Calu3 (cell line): ENCODE results near the gene LNX2. TPM values are rescaled to one million over a fixed set of nuclear protein-coding genes. Genes with fewer than 3 reads are reported as not detected.

Experiments used
- BruUV-seq: library from RNA; stranded (reverse); fragments of 400-500 nt; replicated peaks from 2 replicates; lab custom pipeline; 2021; lab: Mats Ljungman, UMichigan
- CTCF ChIA-PET: fragments of 300-600 bp; sonication (Branson Sonifier 250); formaldehyde crosslinking; loops from one replicate; lab custom pipeline; 2022; ENCODE audit warnings: antibody characterized with exemption; lab: Charles Lee
- DNase-seq: peaks from one replicate; pipeline ENCODE4 v3.0.0; 2022
- H3K27ac Mint-ChIP-seq: one replicate; pipeline ENCODE4 v1.8.0; 2022; ENCODE audit warnings: mixed read lengths; ENCODE audit not compliant: unreplicated experiment
- H3K27me3 Mint-ChIP-seq: one replicate; pipeline ENCODE4 v1.8.0; 2022; ENCODE audit warnings: mixed read lengths; ENCODE audit not compliant: unreplicated experiment
- H3K36me3 Mint-ChIP-seq: one replicate; pipeline ENCODE4 v1.8.0; 2022; ENCODE audit warnings: mild to moderate bottlenecking, moderate library complexity, mixed read lengths; ENCODE audit not compliant: insufficient read depth, unreplicated experiment
- H3K4me1 Mint-ChIP-seq: one replicate; pipeline ENCODE4 v1.8.0; 2022; ENCODE audit warnings: mild to moderate bottlenecking, low read depth, mixed read lengths; ENCODE audit not compliant: unreplicated experiment
- H3K4me3 Mint-ChIP-seq: one replicate; pipeline ENCODE4 v1.8.0; 2022; ENCODE audit warnings: mild to moderate bottlenecking, low read depth, moderate library complexity, mixed read lengths; ENCODE audit not compliant: unreplicated experiment
- H3K9me3 Mint-ChIP-seq: one replicate; pipeline ENCODE4 v1.8.0; 2022; ENCODE audit warnings: low read depth, mixed read lengths; ENCODE audit not compliant: unreplicated experiment
- intact Hi-C: fragments of 100-400 bp; cut with micrococcal nuclease; formaldehyde crosslinking; loops from one replicate; pipeline ENCODE4 v1.10.0; 2022; ENCODE audit not compliant: unreplicated experiment
- total RNA-seq: library from RNA; stranded (reverse); gene quantifications from 2 replicates; pipeline ENCODE4 v1.2.3, GENCODE V29; 2022
- TF ChIP-seq, protein P1 (sequence below): fragments of 200-600 bp; IDR thresholded peaks from one replicate; pipeline ENCODE4 v1.8.0; 2022; ENCODE audit warnings: antibody characterized with exemption; ENCODE audit not compliant: unreplicated experiment

The LNX2 gene
- total RNA-seq, 1 experiment from 2014 or later: 11.0 TPM

DNA sequence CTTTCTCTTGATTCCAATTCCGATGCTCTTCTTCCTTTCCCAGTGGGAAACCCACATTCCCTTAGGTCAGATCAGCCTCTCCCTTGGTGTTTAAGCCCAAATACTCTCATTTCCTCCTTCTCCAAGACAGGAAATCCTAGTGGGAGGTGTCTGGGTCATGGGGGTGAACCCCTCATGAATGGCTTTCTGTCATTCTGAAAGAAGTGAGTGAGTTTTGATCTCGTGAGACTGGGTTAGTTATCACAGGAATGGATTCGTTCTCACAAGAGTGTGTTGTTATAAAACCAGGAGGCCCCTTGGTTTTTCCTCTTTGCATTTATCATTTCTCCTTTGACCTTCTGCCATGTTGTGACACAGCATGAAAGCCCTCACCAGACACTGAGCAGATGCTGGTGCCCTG is 93.8 kb downstream of the LNX2 start:
- no peak overlapping the region for H3K4me3 Mint-ChIP-seq
- no peaks in the 10 kb centered on the region for H3K36me3 Mint-ChIP-seq
- intact Hi-C loops: no loop called here
- no peak overlapping the region for H3K27ac Mint-ChIP-seq
- TF ChIP-seq, protein P1, sequence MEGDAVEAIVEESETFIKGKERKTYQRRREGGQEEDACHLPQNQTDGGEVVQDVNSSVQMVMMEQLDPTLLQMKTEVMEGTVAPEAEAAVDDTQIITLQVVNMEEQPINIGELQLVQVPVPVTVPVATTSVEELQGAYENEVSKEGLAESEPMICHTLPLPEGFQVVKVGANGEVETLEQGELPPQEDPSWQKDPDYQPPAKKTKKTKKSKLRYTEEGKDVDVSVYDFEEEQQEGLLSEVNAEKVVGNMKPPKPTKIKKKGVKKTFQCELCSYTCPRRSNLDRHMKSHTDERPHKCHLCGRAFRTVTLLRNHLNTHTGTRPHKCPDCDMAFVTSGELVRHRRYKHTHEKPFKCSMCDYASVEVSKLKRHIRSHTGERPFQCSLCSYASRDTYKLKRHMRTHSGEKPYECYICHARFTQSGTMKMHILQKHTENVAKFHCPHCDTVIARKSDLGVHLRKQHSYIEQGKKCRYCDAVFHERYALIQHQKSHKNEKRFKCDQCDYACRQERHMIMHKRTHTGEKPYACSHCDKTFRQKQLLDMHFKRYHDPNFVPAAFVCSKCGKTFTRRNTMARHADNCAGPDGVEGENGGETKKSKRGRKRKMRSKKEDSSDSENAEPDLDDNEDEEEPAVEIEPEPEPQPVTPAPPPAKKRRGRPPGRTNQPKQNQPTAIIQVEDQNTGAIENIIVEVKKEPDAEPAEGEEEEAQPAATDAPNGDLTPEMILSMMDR: no peak
- BruUV-seq: no TSS peak
- CTCF ChIA-PET: no interaction called here
- no peaks in the 10 kb centered on the region for H3K4me1 Mint-ChIP-seq
- DNase-seq: no peak
- H3K9me3 Mint-ChIP-seq: no peaks in the 10 kb centered on the region
- peaks cover 20% of the 10 kb centered on the region for H3K27me3 Mint-ChIP-seq

DNA sequence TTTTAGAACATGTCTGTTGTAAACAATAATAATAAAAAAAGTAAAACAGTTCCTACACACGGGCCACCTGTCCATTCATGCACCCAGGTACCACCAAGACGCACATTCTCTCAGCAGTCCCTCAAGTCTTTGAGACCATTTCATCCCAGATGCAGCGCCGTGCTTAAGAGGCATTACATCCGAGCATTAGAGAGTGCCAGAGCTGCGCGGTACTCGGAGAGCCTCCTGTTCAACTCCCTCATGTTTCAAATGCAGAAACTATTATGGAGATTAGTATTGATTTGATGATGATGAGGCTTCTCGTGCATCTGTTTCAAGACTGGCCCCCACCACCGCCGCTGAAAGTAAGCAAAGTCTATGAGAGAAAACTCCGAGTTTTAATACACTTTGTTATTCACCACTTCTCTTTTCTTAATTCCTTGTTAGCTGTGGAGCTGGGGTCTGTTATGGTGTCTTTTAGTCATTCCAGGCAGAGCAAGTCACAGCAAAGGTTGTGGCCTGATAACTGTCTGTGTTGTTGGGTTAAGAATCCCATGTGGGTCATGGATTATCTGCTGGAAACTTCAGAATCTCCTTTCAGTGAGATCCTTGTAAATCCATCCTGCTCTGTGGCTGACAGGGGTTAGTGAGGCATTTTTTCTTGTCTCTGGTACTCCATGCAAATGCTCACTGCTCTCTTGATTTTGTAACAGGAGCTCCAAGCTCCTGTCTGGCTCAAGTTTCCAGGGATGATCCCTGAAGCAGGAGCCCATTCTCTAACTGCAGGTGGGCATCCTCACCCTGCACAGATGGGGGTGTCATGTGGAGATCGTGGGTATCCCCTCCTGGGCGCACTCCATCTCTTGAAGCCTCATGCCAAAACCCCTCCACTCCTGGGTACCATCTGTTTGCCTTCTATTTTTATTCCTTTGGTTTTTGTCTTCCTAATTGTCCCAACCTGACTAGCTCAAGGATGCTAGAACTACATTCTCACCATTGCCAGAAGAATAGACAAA is 95.1 kb downstream of the LNX2 start:
- TF ChIP-seq, protein P1: no peak
- no peak overlapping the region for H3K27ac Mint-ChIP-seq
- BruUV-seq: no TSS peak
- H3K27me3 Mint-ChIP-seq: peaks cover 20% of the 10 kb centered on the region
- intact Hi-C loops: no loop called here
- no peaks in the 10 kb centered on the region for H3K9me3 Mint-ChIP-seq
- no peaks in the 10 kb centered on the region for H3K4me1 Mint-ChIP-seq
- no peak overlapping the region for H3K4me3 Mint-ChIP-seq
- H3K36me3 Mint-ChIP-seq: no peaks in the 10 kb centered on the region
- no peak for DNase-seq
- CTCF ChIA-PET: interaction anchor here (0.6 kb wide), 2 partner anchors 186 to 562 kb away, joined by 3 to 4 read pairs; no protein-coding TSS in a partner anchor

DNA sequence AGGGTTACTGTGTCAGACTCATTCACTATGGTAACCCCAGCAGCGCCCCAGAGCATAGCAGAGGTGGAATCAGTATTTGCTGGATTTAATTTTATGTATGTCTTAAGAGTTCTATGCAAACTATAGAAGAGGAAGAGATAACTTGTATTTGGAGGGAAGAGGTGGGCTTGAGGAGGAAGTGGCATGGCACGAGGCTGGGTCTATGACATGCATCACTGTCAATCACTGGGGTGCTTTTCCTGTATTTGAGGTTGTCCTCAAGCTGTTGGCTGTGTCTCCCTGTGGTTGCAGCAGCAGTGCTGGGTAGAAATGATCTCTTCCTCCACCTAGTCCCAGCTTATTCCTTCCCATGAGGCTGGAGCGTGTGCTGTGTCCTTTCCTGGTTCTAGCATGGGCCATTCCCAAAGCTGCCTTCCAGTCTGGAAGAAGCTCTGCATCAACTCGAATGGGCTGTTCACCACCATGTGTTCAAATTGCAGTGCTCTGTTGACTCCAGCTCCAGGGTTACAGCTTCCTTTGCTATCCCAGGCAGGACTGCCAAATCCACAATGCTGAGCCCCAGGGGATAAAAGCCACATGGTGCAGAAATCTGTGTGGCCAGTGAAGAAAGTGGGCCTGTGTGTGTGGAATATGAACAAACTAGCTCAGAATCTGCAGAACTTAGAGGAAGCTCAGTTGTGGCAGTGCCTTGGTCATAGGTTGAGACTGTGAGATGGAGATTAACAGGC is 96.8 kb downstream of the LNX2 start:
- H3K9me3 Mint-ChIP-seq: no peaks in the 10 kb centered on the region
- TF ChIP-seq, protein P1: no peak
- BruUV-seq: no TSS peak
- DNase-seq: no peak
- no peaks in the 10 kb centered on the region for H3K36me3 Mint-ChIP-seq
- H3K4me3 Mint-ChIP-seq: no peak overlapping the region
- no peaks in the 10 kb centered on the region for H3K4me1 Mint-ChIP-seq
- CTCF ChIA-PET: interaction anchor here (0.9 kb wide), 1 partner anchor 67 kb away, joined by 4 read pairs; no protein-coding TSS in a partner anchor
- H3K27me3 Mint-ChIP-seq: peaks cover 20% of the 10 kb centered on the region
- intact Hi-C loops: no loop called here
- no peak overlapping the region for H3K27ac Mint-ChIP-seq

DNA sequence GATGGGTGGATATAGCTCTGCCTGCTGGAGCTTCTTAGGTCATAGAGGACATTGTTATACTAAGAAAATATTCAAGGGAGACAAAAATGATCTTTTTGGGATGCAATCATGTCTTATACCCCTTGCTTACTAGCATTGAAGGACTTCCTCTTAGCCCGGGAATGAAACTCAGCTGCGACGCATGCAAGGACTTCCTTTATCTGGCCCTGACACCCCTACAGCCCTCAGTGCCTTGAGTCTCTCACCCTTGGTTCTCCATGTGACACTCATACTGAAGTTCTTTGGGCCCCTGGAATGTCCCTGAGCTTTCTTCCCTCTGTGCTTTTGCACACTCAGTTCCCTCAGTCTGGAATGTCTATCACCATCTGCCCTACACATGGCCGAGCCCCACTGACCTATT is 97.5 kb downstream of the LNX2 start:
- Mint-ChIP-seq H3K36me3 (no peaks in the 10 kb centered on the region), H3K9me3 (no peaks in the 10 kb centered on the region), H3K4me3 (no peak overlapping the region), H3K27me3 (peaks cover 20% of the 10 kb centered on the region), H3K4me1 (no peaks in the 10 kb centered on the region), H3K27ac (no peak overlapping the region)
- intact Hi-C loops: no loop called here
- CTCF ChIA-PET: interaction anchor here (0.7 to 0.9 kb wide), 2 partner anchors 67 to 121 kb away, joined by 4 to 6 read pairs; no protein-coding TSS in a partner anchor
- DNase-seq: no peak
- TF ChIP-seq, protein P1: no peak
- no TSS peak for BruUV-seq
